T-helper 17 cell (primary cell): Measurements from ENCODE around the gene ZP2. TPM values are rescaled to one million over a fixed set of nuclear protein-coding genes. Genes with fewer than 3 reads are reported as not detected.
"Not testable (repeated sequence)": the region's sequence is repeated elsewhere in the genome, so short reads cannot be mapped to it uniquely, and the experiment has no call there.

Experiments
- ATAC-seq: fragments of 150-1000 bp; cut with Tn5 transposase; 2 replicates; pipeline ENCODE4 v1.10.0; 2021; ENCODE audit warnings: mild to moderate bottlenecking, moderate library complexity
- DNase-seq, 3 donors: peaks; one replicate each; pipeline versions ENCODE4 v3.0.0 to v3.0.0-alpha.2; 2020 to 2021
- H3K9me3 ChIP-seq: one replicate; pipeline ENCODE4 v1.7.0; 2013; ENCODE audit warnings: low read length, mild to moderate bottlenecking; ENCODE audit not compliant: control insufficient read depth, poor library complexity, severe bottlenecking
- H3K27ac Mint-ChIP-seq: one replicate; pipeline ENCODE4 v1.8.0; 2022; ENCODE audit warnings: mild to moderate bottlenecking, moderate library complexity, mixed read lengths
- H3K27me3 Mint-ChIP-seq: one replicate; pipeline ENCODE4 v1.8.0; 2022; ENCODE audit warnings: mixed read lengths
- H3K36me3 Mint-ChIP-seq: one replicate; pipeline ENCODE4 v1.8.0; 2022; ENCODE audit warnings: low read depth, mixed read lengths
- H3K4me1 Mint-ChIP-seq: one replicate; pipeline ENCODE4 v1.8.0; 2022; ENCODE audit warnings: mild to moderate bottlenecking, mixed read lengths
- H3K4me3 Mint-ChIP-seq: one replicate; pipeline ENCODE4 v1.8.0; 2022; ENCODE audit warnings: mild to moderate bottlenecking, moderate library complexity, mixed read lengths
- total RNA-seq, 4 donors: library from RNA in 2 of 4; stranded (reverse) in 2 of 4; gene quantifications; one replicate each; pipeline ENCODE4 v1.2.3 and lab custom pipeline; 2022 to 2026

ZP2 gene
- total RNA-seq, 2 donors from 2014 or later: not detected

DNA sequence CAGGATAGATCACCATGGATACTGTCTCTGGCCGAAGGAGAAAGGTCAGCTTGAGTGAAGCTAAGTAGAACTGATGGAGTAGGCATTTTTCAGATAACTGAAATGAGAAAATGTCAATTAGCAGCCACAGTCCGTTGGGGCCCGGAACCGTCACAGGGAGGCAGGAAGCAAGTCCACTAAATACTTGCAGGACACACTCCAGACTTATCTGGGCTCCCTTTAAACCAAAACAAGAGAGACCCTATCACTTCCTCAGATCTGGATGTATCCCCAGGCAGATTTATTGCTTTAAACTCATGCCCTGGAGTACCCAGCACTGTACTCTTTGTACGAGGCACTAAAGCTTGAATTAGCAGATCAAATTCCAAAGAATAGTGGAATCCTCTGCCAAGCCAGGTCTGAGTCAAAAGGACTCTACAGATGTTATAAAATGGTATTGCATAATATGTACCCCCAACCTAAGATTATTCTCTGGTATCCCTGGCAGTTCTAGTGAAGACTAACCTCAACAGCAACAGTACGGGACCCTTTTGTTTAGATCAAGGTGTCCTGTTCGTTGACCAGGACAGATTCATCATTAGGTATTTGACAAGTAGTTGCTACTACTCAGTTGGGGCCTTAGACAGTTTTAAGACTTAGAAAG, 8.1 kb downstream of the ZP2 start:
- H3K36me3 Mint-ChIP-seq: no peaks in the 10 kb centered on the region
- no peaks in the 10 kb centered on the region for H3K4me1 Mint-ChIP-seq
- H3K27ac Mint-ChIP-seq: no peak overlapping the region
- H3K9me3 ChIP-seq: peaks cover 2% of the 10 kb centered on the region
- no peak overlapping the region for H3K4me3 Mint-ChIP-seq
- H3K27me3 Mint-ChIP-seq: peaks cover 48% of the 10 kb centered on the region
- DNase-seq: no peak
- ATAC-seq: no peak

DNA sequence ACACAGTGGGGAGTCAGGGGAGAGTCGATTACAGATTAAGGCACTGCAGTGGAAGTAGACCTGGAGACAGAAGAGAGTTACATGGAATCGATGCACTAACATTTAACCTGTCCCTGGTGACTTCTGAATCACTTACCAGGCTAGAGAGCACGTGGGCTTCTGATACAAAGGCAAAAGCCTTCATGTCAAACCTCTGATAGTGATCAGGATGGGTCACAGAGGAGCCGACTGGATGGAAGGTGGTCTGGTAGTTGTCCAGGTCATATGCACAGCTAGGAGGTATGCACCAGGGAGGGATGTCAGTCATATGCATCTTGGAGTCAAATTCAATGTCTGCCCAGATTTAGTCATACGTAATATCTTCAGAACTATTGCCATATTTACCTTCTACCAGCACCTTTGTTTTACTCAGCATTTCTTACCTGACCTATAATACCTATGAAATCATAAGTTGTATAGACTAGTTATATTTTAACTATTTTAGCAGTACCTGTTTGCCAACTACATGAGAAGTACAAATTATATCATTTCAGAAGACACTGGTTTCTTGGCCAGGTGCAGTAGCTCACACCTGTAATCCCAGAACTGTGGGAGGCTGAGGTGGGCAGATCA, 11.7 kb downstream of the ZP2 start:
- H3K9me3 ChIP-seq: peaks cover 2% of the 10 kb centered on the region
- no peak for ATAC-seq
- DNase-seq: no peak
- Mint-ChIP-seq H3K36me3 (no peaks in the 10 kb centered on the region), H3K27me3 (peaks cover 50% of the 10 kb centered on the region), H3K4me1 (no peaks in the 10 kb centered on the region), H3K4me3 (no peak overlapping the region), H3K27ac (no peak overlapping the region)

DNA sequence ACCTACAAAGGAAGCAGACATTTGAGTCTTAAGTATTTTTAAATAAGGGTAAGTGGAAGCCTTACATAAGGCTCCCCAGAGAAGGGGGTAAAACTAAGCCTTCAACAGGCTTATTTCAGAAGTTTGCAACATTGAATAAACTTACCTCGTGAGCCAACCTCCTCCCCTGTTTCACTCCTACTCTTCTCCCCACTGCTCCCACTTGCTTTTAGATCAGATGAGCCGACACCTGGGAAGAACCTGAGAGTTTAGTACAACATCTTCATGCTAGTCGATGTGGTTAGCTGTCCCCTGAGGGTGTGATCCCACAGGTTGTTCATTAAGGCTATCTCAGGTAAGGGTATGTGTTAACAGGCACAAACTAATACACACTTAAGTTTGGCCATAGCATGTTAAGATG, 13.8 kb downstream of the ZP2 start:
- Mint-ChIP-seq H3K4me1 (no peaks in the 10 kb centered on the region), H3K27me3 (peaks cover 69% of the 10 kb centered on the region), H3K4me3 (no peak overlapping the region), H3K27ac (no peak overlapping the region), H3K36me3 (no peaks in the 10 kb centered on the region)
- peaks cover 2% of the 10 kb centered on the region for H3K9me3 ChIP-seq
- DNase-seq (no peak), ATAC-seq (no peak)

DNA sequence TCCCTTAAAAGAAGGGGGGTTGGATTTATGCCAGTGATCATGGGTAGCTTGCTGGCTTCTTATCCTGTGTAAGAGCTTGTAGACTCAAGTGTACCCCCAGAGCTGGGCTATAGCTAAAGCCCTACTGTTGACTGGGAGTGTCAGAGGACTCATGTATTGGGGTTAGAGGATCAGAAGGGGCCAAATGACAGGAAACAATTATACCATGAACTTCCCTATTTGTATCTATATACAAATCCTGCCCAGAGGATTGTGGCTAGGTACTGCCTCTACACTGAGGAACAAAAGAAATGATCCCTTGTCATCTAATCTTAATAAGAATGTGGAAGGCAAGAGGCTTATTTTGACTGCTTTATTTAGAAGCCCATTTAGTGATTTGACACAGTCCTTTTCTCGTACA, 14.3 kb downstream of the ZP2 start:
- Mint-ChIP-seq H3K36me3 (no peaks in the 10 kb centered on the region), H3K4me1 (no peaks in the 10 kb centered on the region), H3K4me3 (no peak overlapping the region), H3K27ac (no peak overlapping the region), H3K27me3 (peaks cover 65% of the 10 kb centered on the region)
- DNase-seq (no peak), ATAC-seq (no peak)
- peaks cover 2% of the 10 kb centered on the region for H3K9me3 ChIP-seq

DNA sequence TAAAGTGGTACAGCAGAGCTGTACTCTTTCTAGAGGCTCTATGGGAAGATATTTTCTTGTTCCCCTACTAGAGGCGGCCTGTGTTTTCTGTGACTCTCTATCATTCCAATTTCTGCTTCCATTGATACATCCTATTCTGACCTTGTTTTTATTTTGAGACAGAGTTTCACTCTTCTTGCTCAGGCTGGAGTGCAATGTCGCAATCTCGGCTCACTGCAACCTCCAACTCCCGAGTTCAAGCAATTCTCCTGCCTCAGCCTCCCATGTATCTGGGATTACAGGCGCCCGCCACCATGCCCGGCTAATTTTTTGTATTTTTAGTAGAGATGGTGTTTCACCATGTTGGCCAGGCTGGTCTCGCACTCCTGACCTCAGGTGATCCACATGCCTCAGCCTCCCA, 16.0 kb downstream of the ZP2 start:
- H3K4me3 Mint-ChIP-seq, H3K9me3 ChIP-seq, H3K4me1 Mint-ChIP-seq, DNase-seq, ATAC-seq, H3K36me3 Mint-ChIP-seq, H3K27ac Mint-ChIP-seq: not testable (repeated sequence)
- peaks cover 47% of the 10 kb centered on the region for H3K27me3 Mint-ChIP-seq

DNA sequence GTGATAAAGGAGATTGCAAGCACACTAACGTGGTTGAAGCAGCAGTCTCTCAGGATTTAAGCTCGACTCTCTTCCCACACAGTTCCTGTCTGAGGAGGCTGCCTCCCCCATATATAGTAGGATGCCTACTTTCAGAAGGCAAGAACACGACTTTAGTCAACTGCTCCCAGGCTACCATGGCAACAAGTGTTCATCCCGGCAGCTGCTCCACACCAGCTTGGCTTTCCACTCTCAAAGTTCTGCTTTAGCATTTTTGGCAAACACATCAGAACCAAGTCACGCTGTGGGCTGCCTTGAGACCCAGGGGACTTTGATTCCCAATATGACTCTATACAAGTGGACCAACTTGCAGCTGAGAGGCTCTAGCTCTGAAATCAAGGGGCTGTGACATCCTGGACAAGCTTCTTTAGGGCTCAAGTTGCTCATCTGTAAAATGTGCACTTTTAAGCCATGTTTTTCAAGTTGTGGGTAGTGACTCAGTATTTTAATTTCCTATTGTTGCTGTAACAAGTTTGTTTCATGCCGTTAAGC, 16.5 kb downstream of the ZP2 start:
- H3K27me3 Mint-ChIP-seq: peaks cover 44% of the 10 kb centered on the region
- no peak overlapping the region for H3K27ac Mint-ChIP-seq
- no peaks in the 10 kb centered on the region for H3K36me3 Mint-ChIP-seq
- H3K4me3 Mint-ChIP-seq: no peak overlapping the region
- no peak for ATAC-seq
- H3K4me1 Mint-ChIP-seq: no peaks in the 10 kb centered on the region
- H3K9me3 ChIP-seq: peaks cover 2% of the 10 kb centered on the region
- DNase-seq: no peak

DNA sequence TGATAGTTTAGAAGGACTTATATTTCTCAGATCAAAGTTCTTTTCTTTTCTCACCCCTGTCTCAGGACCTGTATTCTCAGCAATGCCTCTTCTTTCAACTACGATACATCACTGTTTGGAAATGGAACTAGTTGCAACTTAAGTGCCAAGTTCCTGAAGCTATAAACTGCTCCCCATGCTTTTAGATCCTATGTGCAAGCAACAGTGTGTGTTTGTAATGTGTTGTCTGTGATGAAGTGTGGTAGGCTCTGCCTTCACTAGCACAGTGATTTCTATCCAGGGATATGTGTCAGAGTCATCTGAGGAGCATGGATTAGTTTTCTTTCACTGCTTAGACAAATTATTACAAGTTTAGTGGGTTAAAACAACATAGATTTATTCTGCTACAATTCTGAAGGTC, 18.4 kb downstream of the ZP2 start:
- no peaks in the 10 kb centered on the region for H3K36me3 Mint-ChIP-seq
- peaks cover 36% of the 10 kb centered on the region for H3K27me3 Mint-ChIP-seq

DNA sequence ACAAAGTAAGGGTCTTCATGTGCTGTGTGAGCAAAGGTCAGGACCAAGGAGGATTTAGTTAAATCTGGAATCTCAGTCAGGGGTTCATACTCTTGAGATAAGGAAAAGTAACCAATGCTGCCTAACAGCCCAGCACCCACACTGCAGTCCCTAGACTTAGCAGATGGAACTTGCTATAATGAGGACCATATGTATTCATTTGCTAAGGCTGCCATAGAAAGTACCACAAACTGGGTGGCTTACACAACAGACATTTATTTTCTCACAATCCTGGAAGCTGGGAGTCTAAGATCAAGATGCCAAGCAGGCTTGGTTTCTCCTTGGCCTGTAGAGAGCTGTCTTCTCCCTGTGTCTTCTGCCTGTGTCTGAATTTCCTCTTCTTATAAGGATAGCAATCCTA, 20.8 kb downstream of the ZP2 start:
- ATAC-seq: no peak
- DNase-seq: no peak

More for the DNA sequence above, 18.4 kb downstream of the ZP2 start:
- no peak overlapping the region for H3K27ac Mint-ChIP-seq
- H3K4me3 Mint-ChIP-seq: no peak overlapping the region
- DNase-seq: no peak
- no peak for ATAC-seq
- H3K4me1 Mint-ChIP-seq: peaks cover 3% of the 10 kb centered on the region
- no peaks in the 10 kb centered on the region for H3K9me3 ChIP-seq

DNA sequence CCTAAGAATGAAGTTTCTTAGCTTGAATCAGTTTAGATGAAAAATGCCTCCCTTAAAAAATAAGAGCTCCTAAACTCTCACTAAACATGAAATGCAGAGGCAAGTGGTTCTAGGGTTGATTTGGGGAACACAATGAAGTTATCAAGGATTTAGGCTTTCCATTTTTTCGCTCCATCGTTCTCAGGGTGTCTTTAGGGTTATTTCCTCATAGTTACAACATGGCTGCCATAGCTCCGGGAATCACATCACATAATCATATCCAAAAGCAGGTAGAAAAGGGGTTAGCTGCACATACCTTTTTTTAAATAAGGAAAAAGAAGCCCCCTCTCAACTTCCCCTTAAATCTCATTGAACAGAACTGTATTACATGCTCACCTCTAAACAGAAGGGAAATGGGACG, 21.4 kb downstream of the ZP2 start:
- no peak overlapping the region for H3K27ac Mint-ChIP-seq
- peaks cover 22% of the 10 kb centered on the region for H3K27me3 Mint-ChIP-seq
- H3K4me3 Mint-ChIP-seq: no peak overlapping the region

More for the DNA sequence above, 20.8 kb downstream of the ZP2 start:
- Mint-ChIP-seq H3K27me3 (peaks cover 28% of the 10 kb centered on the region), H3K4me1 (peaks cover 3% of the 10 kb centered on the region), H3K27ac (no peak overlapping the region), H3K36me3 (no peaks in the 10 kb centered on the region), H3K4me3 (no peak overlapping the region)
- no peaks in the 10 kb centered on the region for H3K9me3 ChIP-seq

DNA sequence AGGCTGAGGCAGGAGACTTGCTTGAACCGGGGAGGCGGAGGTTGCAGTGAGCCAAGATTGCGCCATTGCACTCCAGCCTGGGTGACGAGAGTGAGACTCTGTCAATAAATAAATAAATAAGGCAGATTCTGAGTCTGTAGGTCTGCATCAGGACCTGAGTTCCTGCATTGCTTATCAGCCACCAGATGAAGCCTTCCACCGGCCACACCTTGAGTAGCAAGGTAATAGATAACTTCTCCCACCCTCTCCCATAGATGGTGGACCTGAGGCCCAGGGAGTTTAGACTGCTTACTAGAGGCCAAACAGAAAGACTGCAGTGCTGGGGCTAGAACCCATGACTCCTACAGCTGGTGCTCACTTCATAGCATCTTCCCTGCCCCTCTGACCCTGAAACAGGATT, 22.1 kb downstream of the ZP2 start:
- ATAC-seq: no peak
- DNase-seq: no peak
- H3K9me3 ChIP-seq: no peaks in the 10 kb centered on the region
- peaks cover 3% of the 10 kb centered on the region for H3K4me1 Mint-ChIP-seq
- H3K36me3 Mint-ChIP-seq: no peaks in the 10 kb centered on the region
- H3K27ac Mint-ChIP-seq: no peak overlapping the region
- H3K27me3 Mint-ChIP-seq: peaks cover 15% of the 10 kb centered on the region
- no peak overlapping the region for H3K4me3 Mint-ChIP-seq

More for the DNA sequence above, 21.4 kb downstream of the ZP2 start:
- ATAC-seq (no peak), DNase-seq (no peak)
- Mint-ChIP-seq H3K4me1 (peaks cover 3% of the 10 kb centered on the region), H3K36me3 (no peaks in the 10 kb centered on the region)
- H3K9me3 ChIP-seq: no peaks in the 10 kb centered on the region

DNA sequence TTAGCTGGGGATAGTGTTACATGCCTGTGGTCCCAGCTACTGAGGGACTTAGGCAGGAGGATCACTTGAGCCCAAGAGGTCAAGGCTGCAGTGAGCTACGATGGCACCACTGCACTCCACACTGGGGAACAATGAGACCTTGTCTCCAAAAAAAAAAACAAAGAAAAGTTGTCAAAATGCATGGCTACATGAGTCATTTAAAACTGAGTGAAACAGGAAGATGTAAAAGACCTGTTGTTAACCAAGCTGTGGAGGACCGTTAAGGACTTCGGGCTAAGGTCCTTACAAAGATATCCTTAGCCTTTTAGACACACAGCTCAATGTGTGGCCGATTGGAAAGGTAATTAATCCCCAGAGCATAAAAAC, 25.1 kb downstream of the ZP2 start:
- H3K27me3 Mint-ChIP-seq: no peaks in the 10 kb centered on the region
- H3K36me3 Mint-ChIP-seq: peaks cover 2% of the 10 kb centered on the region
- H3K27ac Mint-ChIP-seq: no peak overlapping the region
- H3K4me3 Mint-ChIP-seq: no peak overlapping the region
- H3K4me1 Mint-ChIP-seq: peaks cover 3% of the 10 kb centered on the region
- no peak for ATAC-seq
- H3K9me3 ChIP-seq: no peaks in the 10 kb centered on the region
- no peak for DNase-seq

DNA sequence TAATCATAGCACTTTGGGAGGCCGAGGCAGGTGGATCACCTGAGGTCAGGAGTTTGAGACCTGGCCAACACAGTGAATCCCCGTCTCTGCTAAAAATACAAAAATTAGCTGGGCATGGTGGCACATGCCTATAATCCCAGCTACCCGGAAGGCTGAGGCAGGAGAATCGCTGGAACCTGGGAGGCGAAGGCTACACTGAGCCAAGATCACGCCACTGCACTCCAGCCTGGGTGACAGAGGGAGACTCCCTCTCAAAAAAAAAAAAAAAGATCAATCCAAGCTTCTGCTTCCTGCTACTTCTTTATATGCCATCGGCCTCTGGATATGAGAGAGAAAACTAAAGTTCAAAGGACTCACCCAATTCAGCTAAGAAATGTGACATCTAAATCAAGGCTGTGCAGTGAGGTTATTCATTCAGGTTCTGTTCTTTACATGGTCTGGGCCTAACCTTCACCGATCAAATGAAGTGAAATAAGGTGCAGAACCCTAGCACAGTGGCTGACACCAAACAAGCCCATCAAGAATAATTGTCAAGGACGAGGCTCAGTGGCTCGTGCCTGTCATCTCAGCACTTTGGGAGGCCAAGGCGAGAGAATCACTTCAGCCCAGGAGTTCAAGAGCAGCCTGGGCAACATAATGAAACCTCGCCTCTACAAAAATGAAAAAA, 25.6 kb downstream of the ZP2 start:
- Mint-ChIP-seq H3K4me1 (peaks cover 3% of the 10 kb centered on the region), H3K4me3 (no peak overlapping the region), H3K36me3 (peaks cover 2% of the 10 kb centered on the region), H3K27me3 (no peaks in the 10 kb centered on the region), H3K27ac (no peak overlapping the region)
- H3K9me3 ChIP-seq: no peaks in the 10 kb centered on the region
- ATAC-seq: no peak
- DNase-seq: no peak

DNA sequence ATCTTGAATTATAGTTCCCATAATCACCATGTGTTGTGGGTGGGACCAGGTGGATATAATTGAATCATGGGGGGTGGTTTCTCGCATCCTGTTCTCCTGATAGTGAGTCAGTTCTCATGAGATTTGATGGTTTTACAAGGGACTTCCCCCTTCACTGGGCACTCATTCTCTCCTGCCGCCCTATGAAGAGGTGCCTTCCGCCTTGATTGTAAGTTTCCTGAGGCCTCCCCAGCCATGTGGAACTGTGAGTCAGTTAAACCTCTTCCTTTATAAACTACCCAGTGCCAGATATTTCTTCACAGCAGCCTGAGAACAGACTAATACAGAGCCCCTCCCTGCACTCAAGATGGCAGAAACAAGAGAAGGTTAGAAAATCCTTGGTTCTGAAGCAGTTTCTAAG, 26.5 kb downstream of the ZP2 start:
- Mint-ChIP-seq H3K27ac (no peak overlapping the region), H3K27me3 (no peaks in the 10 kb centered on the region), H3K4me3 (no peak overlapping the region), H3K36me3 (peaks cover 2% of the 10 kb centered on the region), H3K4me1 (peaks cover 3% of the 10 kb centered on the region)
- no peaks in the 10 kb centered on the region for H3K9me3 ChIP-seq
- DNase-seq: no peak
- no peak for ATAC-seq
